GM12878 (cell line): ENCODE results near the gene HOXC12.

Experiments used
- CBX3 ChIP-seq: fragments of 200-600 bp; sonication (generic); IDR thresholded peaks from 2 replicates; pipeline ENCODE4 v1.6.1; 2016; ENCODE audit warnings: low read depth, borderline replicate concordance
- CTCF ChIP-seq, 3 experiments: IDR thresholded peaks in 2 of 3; conservative IDR thresholded peaks in 1 of 3; 2 replicates each; pipeline ENCODE4 v1.5.1; 2011; ENCODE audit warnings: low read depth in 3 of 3, low read length in 3 of 3, mild to moderate bottlenecking in 3 of 3, control low read depth in 2 of 3, moderate library complexity in 2 of 3, inconsistent platforms in 1 of 3, mixed read lengths in 1 of 3; ENCODE audit not compliant: control insufficient read depth in 2 of 3, insufficient read depth in 1 of 3; ENCODE audit errors: extremely low read depth in 1 of 3
- EZH2 ChIP-seq: IDR thresholded peaks from 2 replicates; pipeline ENCODE4 v1.6.1; 2012; ENCODE audit warnings: low read depth, mild to moderate bottlenecking, control low read depth, inconsistent platforms, low read length, borderline replicate concordance; ENCODE audit not compliant: control insufficient read depth
- MAX ChIP-seq: IDR thresholded peaks from 2 replicates; pipeline ENCODE4 v1.6.1; 2012; ENCODE audit warnings: low read depth, low read length, improper control_type of control experiment
- NRF1 ChIP-seq: conservative IDR thresholded peaks from 2 replicates; pipeline ENCODE4 v1.6.1; 2011; ENCODE audit warnings: mild to moderate bottlenecking, low read depth, low read length, improper control_type of control experiment
- PKNOX1 ChIP-seq: fragments of 450-650 bp; IDR thresholded peaks from 2 replicates; pipeline ENCODE4 v1.6.1; 2016; ENCODE audit warnings: mild to moderate bottlenecking
- POLR2A ChIP-seq: IDR thresholded peaks from 2 replicates; pipeline ENCODE4 v1.6.1; 2011; ENCODE audit warnings: low read depth, mild to moderate bottlenecking, low read length
- POLR2AphosphoS5 ChIP-seq: IDR thresholded peaks from 2 replicates; pipeline ENCODE4 v1.6.1; 2011; ENCODE audit warnings: mild to moderate bottlenecking, low read length, inconsistent platforms
- RAD21 ChIP-seq: IDR thresholded peaks from 2 replicates; pipeline ENCODE4 v1.6.1; 2011; ENCODE audit warnings: mild to moderate bottlenecking, low read depth, low read length, moderate library complexity; ENCODE audit not compliant: insufficient read depth
- RB1 ChIP-seq: fragments of 450-650 bp; formaldehyde crosslinking; IDR thresholded peaks from 2 replicates; pipeline ENCODE4 v1.6.1; 2017; ENCODE audit warnings: mild to moderate bottlenecking, borderline replicate concordance
- SIN3A ChIP-seq: IDR thresholded peaks from 2 replicates; pipeline ENCODE4 v1.6.1; 2012; ENCODE audit warnings: low read depth, low read length, improper control_type of control experiment
- SPI1 ChIP-seq: IDR thresholded peaks from 2 replicates; pipeline ENCODE4 v1.6.1; 2011; ENCODE audit warnings: low read depth, mild to moderate bottlenecking, low read length, moderate library complexity, borderline replicate concordance; ENCODE audit not compliant: insufficient read depth
- ZNF384 ChIP-seq: IDR thresholded peaks from 2 replicates; pipeline ENCODE4 v1.6.1; 2012; ENCODE audit warnings: low read depth, mild to moderate bottlenecking, low read length, improper control_type of control experiment, borderline replicate concordance
- TF ChIP-seq, protein P1 (sequence below): fragments of 450-650 bp; IDR thresholded peaks from 2 replicates; pipeline ENCODE4 v1.6.1; 2016; ENCODE audit warnings: mild to moderate bottlenecking

GRCh38 chr12:53967421-53967925, 12.8 kb downstream of the HOXC12 start:
- TF ChIP-seq SIN3A (no peak), MAX (no peak), POLR2A (no peak), CTCF (IDR thresholded peaks at IDR 0.05 in 2 of 3, conservative IDR thresholded peaks at IDR 0.05 in 1 of 3; ENCODE audit: control insufficient read depth in 2 of 3, extremely low read depth in 1 of 3, insufficient read depth in 1 of 3, low read depth in 3 of 3, low read length in 3 of 3) (no peak), ZNF384 (no peak), CBX3 (no peak), EZH2 (no peak), SPI1 (no peak), RAD21 (no peak), RB1 (no peak), PKNOX1 (no peak), POLR2AphosphoS5 (no peak), NRF1 (no peak)
- TF ChIP-seq, protein P1, sequence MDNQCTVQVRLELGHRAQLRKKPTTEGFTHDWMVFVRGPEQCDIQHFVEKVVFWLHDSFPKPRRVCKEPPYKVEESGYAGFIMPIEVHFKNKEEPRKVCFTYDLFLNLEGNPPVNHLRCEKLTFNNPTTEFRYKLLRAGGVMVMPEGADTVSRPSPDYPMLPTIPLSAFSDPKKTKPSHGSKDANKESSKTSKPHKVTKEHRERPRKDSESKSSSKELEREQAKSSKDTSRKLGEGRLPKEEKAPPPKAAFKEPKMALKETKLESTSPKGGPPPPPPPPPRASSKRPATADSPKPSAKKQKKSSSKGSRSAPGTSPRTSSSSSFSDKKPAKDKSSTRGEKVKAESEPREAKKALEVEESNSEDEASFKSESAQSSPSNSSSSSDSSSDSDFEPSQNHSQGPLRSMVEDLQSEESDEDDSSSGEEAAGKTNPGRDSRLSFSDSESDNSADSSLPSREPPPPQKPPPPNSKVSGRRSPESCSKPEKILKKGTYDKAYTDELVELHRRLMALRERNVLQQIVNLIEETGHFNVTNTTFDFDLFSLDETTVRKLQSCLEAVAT = no peak
